Nucleus accumbens (tissue), 56 donors: ENCODE measurements around the gene RBM10.
A peak's percentile ranks its signal among the peaks of the same experiment; 100 is the strongest.
"Not testable (repeated sequence)": the region's sequence is repeated elsewhere in the genome, so short reads cannot be mapped to it uniquely, and the experiment has no call there.

Source experiments
- DNase-seq, 56 donors: peaks; one replicate each; lab custom pipeline; 2025; lab: John Stamatoyannopoulos, UW

RBM10 gene

GRCh38 chrX:47144626-47145394 lies at the start of gene RBM10, which contains the start of gene NDUFB11:
Gene RBM10, plus strand, starts transcription at chrX:47145221. Its CDS starts 2,261 bp downstream, at chrX:47147482.
Gene NDUFB11, minus strand, starts transcription at chrX:47144702. Its CDS starts 23 bp downstream, at chrX:47144679.
- DNase-seq, result peak; percentile 36 to 95 (median 84)

GRCh38 chrX:47097018-47097417 lies 48.0 kb upstream of the RBM10 start:
- DNase-seq, result no peak

- no peak for DNase-seq
These were observed 46.5 kb upstream of the RBM10 start for GRCh38 chrX:47098338-47099094.

GRCh38 chrX:47101206-47101605 lies 43.8 kb upstream of the RBM10 start:
- no peak for DNase-seq

- not testable (repeated sequence) for DNase-seq
These were observed 33.9 kb upstream of the RBM10 start for GRCh38 chrX:47110936-47111615.

GRCh38 chrX:47112316-47112954 lies 32.6 kb upstream of the RBM10 start:
- DNase-seq, result peak in 26 of 56 donors; percentile 0 to 52 (median 6)

- not testable (repeated sequence) for DNase-seq
These were observed 28.4 kb upstream of the RBM10 start for GRCh38 chrX:47116551-47117110.

- DNase-seq, result not testable (repeated sequence)
These were observed 20.6 kb upstream of the RBM10 start for GRCh38 chrX:47124466-47124865.

- peak; percentile 27 to 95 (median 82) for DNase-seq
These were observed 15.7 kb upstream of the RBM10 start for GRCh38 chrX:47129157-47129898.

- no peak for DNase-seq
These were observed 15.1 kb upstream of the RBM10 start for GRCh38 chrX:47129899-47130358.

GRCh38 chrX:47133493-47133892 lies 11.5 kb upstream of the RBM10 start:
- DNase-seq, result no peak

GRCh38 chrX:47135650-47136049 lies 9.4 kb upstream of the RBM10 start:
- not testable (repeated sequence) for DNase-seq

- DNase-seq, result no peak
These were observed 6.8 kb upstream of the RBM10 start for GRCh38 chrX:47138171-47138570.

GRCh38 chrX:47143894-47144625 lies 961 bp upstream of the RBM10 start:
- peak in 33 of 56 donors; percentile 15 to 84 (median 61) for DNase-seq

- peak in 7 of 56 donors; percentile 9 to 37 (median 21) for DNase-seq
These were observed 537 bp downstream of the RBM10 start for GRCh38 chrX:47145395-47146120.

GRCh38 chrX:47146121-47146935 lies 1.3 kb downstream of the RBM10 start:
- DNase-seq, result peak in 3 of 56 donors; percentile 0 to 5 (median 0)
